GM19099 (cell line): ENCODE results near the gene MICAL2.

ENCODE experiments used
- POLR2A ChIP-seq: IDR thresholded peaks from 3 replicates; pipeline ENCODE4 v1.6.1; 2011; ENCODE audit warnings: low read depth; ENCODE audit not compliant: insufficient read length; ENCODE audit errors: extremely low read depth

MICAL2 gene

DNA sequence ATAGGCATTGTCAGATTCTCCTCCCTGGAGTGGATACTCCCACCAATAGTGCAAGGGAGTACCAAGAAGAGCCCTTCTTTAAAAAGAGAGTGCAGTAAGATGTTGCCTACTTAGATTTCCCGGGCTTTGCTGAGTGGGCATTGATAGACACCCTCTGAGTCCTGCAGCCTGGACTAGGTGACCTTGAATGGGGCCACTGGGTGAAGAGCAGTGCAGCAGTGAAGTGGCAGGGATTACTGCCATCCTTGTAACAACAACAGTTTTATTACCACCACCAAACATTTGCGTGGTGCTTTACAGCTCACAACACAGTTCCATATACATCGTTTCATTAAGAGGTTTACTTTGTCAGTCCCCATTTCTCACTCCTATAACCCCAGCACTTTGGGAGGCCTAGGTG, 59.4 kb downstream of the MICAL2 start:
- no peak for TF ChIP-seq POLR2A

DNA sequence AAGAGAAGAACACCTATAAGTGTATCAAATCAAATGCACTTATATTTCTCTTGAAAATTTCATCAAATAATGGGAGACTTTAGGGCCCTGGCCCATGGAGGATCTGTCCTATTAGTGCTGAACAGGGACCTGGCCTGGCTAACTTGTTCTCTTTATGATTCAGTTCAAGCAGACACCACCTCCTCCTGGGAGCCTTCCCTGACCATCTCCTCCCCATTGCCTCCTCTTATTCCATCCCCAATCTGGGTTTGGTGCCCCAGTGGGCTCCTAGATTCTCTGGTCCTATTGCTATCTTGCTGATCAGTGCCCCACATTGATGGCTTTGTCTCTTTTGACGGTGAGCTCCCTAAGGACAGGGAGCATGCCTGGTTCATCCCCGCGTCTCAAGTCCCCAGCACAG, 60.1 kb downstream of the MICAL2 start:
- TF ChIP-seq POLR2A = no peak

DNA sequence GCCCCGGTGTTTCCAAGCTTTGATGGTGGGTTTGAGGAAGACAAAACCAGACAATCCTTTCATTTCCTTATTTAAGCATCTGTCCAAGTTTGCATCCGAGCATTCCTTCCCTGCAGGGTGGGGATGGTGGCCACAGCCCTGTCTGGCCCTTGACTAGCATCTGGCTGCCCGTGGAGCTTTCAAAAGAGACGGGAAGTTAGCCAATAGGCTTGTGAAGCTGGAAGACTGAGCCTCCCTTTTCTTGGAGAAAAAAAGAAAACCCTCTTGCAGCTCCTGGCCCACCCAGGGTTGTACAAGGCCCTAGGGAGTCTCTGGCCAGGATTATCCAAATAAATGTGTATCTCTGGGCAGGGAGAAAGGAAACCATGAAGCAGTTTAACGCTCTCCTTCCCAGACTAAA, 60.6 kb downstream of the MICAL2 start:
- no peak for TF ChIP-seq POLR2A

DNA sequence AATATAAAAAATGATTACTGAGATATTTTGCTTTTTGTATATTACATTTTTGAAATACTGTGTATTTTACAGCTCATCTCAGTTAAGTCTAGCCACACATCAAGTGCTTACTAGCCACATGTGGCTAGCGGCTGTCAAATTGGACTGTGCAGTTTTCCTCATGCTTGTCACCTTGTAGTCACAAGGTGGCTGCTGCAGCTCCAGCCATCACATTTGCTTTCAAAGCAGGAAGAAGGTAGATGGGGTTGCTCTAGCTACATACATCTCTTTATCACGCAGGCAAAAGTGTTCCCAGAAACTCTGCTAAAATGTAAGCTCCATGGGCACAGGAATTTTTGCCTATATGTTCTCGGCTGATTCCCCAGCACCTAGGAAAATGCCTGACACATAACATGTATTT, 61.5 kb downstream of the MICAL2 start:
- TF ChIP-seq POLR2A = no peak

DNA sequence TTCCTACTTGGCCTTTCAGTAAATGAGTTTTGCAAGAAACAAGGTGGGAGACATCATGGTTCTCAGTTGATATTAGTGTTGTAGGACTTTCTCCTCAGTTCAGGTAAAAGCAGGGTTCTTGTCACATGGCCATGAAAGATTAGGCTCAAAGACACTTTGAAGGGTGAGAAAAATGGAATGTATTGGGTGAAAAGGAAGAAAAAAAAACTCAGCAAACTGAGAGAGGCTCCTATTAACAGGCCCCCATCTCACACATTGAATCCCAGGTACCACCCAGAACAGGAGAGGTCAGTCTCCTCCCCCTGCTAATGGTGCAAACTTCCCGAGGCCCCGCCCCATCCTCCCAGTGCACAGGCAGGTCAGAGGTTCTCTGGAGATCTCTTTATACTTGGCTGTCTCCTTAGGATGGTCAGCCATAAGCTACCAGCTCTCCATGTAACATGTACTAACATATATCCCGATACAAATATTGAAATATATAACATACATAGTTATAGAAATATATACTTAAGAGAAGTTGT, 62.2 kb downstream of the MICAL2 start:
- TF ChIP-seq POLR2A = no peak

DNA sequence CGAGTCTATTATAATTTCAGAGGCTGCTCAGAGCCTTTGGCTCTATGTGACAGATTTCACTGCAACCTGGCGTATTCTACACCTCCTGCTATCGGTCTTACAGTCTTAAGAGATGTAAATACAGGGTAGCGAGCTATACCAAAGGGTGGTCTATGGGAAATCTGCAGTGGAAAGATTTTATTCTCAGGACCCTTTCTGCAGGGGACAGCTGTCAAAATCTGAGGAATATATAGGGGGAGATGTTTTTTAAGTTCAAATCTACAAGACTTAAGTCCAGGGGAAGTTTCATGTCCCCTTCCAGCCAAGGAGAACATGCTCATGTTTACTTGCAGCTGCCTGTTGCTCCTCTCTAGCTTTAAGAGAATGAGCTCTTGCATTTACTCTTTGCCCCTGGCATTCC, 62.7 kb downstream of the MICAL2 start:
- TF ChIP-seq POLR2A = no peak

DNA sequence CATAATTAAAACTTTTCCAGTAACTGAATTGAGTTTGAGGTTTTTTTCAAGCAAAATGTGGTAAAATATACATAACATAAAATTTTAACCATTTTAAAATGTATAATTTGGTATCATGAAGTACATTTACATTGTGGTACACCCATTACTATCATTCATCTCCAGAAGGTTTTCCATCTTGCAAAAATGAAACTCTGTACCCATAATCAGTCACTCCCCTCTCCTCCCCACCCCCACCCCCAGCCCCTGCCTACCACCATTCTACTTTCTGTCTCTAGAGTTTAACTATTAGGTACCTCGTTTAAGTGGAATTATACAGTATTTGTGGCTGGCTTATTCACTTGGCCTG, 63.7 kb downstream of the MICAL2 start:
- TF ChIP-seq POLR2A = no peak

DNA sequence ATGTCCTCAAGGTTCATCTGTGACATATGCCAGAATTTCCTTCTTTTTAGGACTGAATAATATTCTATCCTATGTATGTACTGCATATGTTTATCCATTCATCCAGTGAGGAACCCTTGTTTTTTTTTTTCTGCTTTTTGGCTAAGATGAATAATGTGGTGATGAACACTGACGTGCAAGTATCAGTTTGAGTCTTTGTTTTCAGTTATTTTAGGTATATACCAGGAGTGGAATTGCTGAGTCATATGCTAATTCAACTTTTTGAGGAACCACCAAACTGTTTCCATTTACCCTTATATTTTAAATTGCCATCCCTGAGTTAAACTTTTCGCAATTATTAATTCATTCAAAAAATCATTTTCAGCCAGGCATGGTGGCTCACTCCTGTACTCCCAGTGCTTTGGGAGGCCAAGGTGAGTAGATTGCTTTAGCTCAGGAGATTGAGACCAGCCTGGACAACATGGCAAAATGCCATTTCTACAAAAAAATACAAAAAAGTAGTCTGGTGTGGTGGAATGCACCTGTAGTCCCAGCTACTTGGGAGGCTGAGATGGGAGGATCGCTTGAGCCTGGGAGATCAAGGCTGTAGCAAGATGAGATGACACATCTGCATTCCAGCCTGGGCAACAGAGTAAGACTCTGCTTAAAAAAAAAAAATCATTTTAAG, 64.2 kb downstream of the MICAL2 start:
- TF ChIP-seq POLR2A = no peak

DNA sequence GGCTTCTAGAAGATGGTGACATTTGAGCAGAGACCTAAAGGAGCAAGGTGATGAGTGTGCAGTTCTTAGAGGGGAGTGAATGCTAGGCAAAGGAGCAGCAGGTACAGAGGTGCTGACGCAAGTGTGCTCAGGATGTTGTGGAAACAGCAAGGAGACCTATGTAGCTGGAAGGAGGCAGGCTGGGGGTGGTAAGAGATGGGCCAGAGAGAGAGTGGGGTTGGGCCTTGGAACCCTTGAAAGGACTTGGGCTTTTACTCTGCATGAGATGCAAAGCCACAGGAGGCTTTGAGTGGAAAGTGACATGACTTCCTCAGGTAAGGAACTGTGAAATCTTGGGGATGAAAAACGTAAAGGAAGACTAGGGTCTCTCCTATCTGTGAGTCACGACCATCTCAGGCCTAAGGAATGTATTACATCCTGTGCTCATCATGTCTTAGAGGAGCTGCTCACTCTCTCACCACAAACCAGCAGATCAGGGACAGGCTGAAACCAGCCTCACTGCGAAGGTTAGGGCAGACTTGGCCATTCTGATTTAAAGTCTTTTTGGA, 65.4 kb downstream of the MICAL2 start:
- no peak for TF ChIP-seq POLR2A

DNA sequence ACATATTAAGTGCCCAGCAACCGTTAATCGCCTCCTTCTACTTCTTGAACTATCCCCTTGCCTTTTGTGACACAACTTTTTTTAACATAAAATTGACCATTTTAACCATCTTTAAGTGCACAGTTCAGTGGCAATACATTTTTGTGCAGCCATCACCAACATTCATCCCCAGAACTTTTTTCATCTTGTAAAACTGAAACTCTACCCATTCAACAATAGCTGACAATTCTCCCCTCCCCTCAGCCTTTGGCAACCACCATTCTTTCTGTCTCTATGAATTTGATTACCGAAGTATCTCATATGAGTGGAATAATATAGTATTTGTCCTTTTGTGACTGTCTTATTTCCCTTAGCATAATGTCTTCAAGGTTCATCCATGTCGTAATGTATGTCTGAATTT, 66.0 kb downstream of the MICAL2 start:
- no peak for TF ChIP-seq POLR2A

DNA sequence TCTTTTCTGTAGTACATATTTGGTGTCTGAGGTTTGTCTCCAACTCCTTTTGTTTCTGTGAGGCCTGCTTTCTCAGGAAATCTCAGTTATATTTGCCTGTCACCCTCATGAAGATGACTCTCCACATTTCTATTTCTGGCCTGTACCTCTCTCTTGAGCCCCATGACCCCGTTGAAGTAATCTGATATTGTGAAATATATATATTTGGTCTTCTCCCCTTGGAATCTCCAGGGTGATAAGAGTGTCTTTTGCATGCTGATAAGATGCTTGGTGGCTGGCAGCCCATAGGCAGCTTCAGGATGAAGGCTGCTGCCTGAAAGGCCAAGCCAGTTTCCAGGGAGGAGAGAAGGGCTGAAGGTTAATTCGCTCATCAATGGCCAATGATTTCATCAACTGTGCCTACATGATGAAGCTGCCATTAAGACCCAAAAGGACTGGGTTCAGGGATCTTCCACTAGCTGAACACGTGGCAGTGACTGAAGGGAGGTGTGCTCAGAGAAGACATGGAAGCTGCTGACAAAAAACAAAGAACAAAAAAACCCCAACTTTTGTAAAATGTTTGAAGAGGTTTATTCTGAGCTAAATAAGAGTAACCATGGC, 67.4 kb downstream of the MICAL2 start:
- TF ChIP-seq POLR2A = no peak

DNA sequence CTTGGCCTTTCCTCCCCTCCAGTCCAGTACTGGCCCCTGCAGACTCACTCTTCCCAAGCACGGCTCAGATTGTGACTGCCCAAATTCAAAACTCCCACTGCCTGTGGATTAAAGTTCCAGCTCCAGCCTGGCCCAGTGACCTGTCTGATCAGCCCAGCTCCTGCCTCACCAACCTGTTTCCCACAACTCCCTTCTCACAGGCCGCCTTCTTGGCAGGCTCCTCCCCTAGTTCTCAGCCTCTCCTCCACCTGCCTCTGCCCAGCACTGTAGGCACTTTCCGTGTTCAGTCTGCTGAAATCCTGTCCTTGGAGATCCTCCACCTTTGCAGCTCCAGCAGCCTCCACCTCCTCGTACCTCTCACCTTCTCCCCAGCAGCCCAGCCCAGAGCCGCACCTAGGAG, 68.6 kb downstream of the MICAL2 start:
- no peak for TF ChIP-seq POLR2A

DNA sequence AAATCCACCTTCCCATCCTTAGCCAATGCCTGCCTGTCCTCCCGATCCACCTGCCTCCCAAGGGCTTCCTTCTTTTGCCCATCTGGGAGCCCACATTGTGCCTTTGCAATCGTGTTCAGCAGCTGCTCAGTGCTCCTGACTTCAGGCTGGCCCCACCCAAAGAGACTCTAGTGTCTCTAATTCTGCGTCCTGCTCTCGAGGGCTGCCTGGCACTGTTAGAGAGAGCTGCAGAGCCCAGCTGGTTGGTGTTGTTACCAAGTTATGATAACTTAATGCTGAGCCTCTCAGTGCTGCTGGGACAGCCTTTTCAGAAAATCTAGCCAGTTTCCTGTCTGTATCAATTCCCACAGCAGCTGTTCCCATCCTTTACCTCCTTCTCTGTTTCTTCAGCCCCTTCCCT, 69.1 kb downstream of the MICAL2 start:
- no peak for TF ChIP-seq POLR2A

DNA sequence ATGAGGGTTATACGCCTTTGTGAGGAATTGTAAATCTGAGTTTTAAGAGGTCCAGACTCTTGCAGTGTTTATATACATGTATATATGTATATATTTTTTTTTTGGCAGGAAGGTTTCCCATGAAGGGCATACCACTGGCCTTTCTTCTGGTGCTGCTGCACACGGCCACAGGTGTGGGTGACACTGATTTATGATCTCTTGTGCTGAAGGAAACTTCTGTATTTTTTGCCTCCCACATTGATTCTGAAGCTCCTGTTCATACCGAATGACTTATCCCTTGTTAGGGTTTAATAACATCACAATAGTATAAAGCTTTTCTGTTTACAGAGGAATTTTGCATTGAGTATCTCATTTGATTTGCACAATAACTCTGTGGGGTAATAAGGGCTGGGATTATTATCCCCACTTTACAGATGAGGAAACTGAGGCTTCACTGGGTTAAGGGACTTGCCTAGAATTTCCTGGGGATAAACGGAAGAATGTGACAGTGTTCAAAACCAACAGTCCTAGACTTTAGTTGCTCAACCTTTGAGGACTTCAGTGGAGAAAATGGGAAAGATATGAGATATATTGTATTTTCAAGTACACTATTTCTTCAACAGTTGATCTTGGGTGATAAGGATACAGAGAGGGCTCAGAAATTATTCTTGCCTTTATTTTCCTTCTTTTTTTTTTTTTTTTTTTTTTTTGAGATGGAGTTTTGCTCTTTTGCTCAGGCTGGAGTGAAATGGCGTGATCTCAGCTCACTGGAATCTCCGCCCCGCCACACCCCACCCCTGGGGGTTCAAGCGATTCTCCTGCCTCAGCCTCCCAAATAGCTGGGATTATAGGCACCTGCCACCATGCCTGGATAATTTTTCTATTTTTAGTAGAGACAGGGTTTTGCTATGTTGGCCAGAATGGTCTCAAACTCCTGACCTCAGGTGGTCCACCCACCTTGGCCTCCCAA, 70.1 kb downstream of the MICAL2 start:
- TF ChIP-seq POLR2A = no peak

DNA sequence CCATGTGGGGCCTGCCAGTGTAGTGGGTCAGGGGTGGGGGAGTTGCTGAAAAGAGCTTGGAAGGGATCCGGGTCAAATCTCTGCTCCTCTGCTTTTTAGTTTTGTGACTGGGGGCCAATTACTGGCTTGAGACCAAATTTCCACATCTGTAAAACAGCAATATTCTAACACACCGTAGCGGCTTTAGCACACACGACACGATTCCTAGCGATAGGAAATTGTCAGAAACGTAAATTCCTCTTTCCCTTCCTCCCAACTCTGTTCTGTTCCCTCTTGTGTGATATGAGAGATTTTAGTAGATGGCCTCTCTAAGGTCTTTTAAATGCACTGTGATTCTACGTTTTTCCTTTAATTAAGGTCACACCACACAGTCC, 71.9 kb downstream of the MICAL2 start:
- TF ChIP-seq POLR2A = no peak
